Parathyroid adenoma (tissue), 2 donors: ENCODE results near the gene BICD2.

Experiments
- H2AFZ ChIP-seq: fragments of 300-600 bp; sonication (generic); one replicate; pipeline ENCODE4 v1.7.0; 2017; ENCODE audit warnings: antibody characterized with exemption, mild to moderate bottlenecking
- H3K27ac ChIP-seq: fragments of 300-600 bp; sonication (generic); one replicate; pipeline ENCODE4 v1.7.0; 2017
- H3K27me3 ChIP-seq: fragments of 300-600 bp; sonication (generic); one replicate; pipeline ENCODE4 v1.7.0; 2017; ENCODE audit warnings: low read length; ENCODE audit not compliant: control insufficient read depth, insufficient read depth
- H3K36me3 ChIP-seq: fragments of 300-600 bp; sonication (generic); one replicate; pipeline ENCODE4 v1.7.0; 2017; ENCODE audit warnings: low read length; ENCODE audit not compliant: control insufficient read depth, insufficient read depth
- H3K4me1 ChIP-seq: fragments of 300-600 bp; sonication (generic); one replicate; pipeline ENCODE4 v1.7.0; 2017; ENCODE audit warnings: control low read depth
- H3K4me2 ChIP-seq: fragments of 300-600 bp; sonication (generic); one replicate; pipeline ENCODE4 v1.7.0; 2017; ENCODE audit warnings: low read length
- H3K4me3 ChIP-seq: fragments of 300-600 bp; sonication (generic); one replicate; pipeline ENCODE4 v1.7.0; 2017; ENCODE audit warnings: low read depth, low read length
- H3K79me2 ChIP-seq: fragments of 300-600 bp; sonication (generic); one replicate; pipeline ENCODE4 v1.7.0; 2017; ENCODE audit warnings: control low read depth
- H3K9ac ChIP-seq: fragments of 300-600 bp; sonication (generic); one replicate; pipeline ENCODE4 v1.7.0; 2017; ENCODE audit warnings: mild to moderate bottlenecking
- H3K9me3 ChIP-seq: fragments of 300-600 bp; sonication (generic); one replicate; pipeline ENCODE4 v1.7.0; 2017; ENCODE audit warnings: low read length; ENCODE audit not compliant: control insufficient read depth
- CTCF ChIP-seq: fragments of 300-600 bp; sonication (generic); IDR thresholded peaks from one replicate; pipeline ENCODE4 v1.7.0; 2017; ENCODE audit warnings: antibody characterized with exemption, mild to moderate bottlenecking
- donor health status: primary hyperparathyroidism.

BICD2 gene

GRCh38 chr9:92736563-92737215, 27.9 kb downstream of the BICD2 start:
- Histone ChIP-seq H3K9me3 (no peaks in the 10 kb centered on the region), H3K27me3 (no peaks in the 10 kb centered on the region), H3K4me2 (no peak overlapping the region), H3K27ac (no peak overlapping the region), H3K4me1 (peaks cover 10% of the 10 kb centered on the region), H3K4me3 (no peak overlapping the region), H3K79me2 (peaks cover 43% of the 10 kb centered on the region), H3K9ac (no peak overlapping the region), H2AFZ (no peak overlapping the region), H3K36me3 (no peaks in the 10 kb centered on the region)
- TF ChIP-seq CTCF: no peak

DNA sequence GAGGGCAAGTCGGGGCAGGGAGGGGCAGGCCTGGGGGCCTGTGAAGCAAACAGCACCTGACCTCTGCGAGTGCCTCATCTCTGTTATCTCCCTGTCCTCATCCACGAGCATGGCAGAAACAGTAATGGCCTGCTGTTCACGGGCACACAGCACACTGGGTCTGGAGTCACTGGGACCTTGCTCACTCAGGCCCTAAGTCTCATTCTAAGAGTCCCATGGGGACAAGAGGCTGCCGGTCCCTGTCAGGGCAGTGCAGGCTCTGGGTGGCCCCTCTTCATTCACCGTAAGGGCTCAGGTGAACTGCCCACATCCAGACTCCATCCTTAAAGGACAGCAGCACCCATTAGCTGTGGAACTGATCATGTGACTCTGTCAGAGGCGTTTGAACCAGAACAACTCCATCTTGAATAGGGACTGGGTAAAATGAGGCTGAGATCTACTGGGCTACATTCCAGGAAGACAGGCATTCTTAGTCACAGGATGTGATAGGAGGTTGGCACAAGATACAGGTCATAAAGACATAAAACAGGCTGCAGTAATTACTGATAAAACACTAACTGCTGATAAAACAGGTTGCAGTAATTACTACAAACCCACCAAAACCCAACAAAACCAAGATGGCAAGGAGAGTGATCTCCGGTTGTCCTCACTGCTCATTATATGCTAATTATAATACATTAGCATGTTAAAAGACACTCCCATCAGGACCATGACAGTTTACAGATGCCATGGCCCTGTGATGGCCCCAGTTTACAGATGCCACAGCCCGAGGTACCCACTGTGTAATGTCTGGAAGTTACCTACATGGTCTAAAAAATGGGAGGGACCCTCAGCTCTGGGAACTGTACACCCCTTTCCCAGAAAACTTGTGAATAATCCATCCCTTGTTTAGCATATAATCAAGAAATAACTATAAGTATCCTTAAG, 28.7 kb downstream of the BICD2 start:
- H3K27ac ChIP-seq: no peak overlapping the region
- H2AFZ ChIP-seq: no peak overlapping the region
- H3K27me3 ChIP-seq: no peaks in the 10 kb centered on the region
- no peaks in the 10 kb centered on the region for H3K9me3 ChIP-seq
- no peaks in the 10 kb centered on the region for H3K36me3 ChIP-seq
- H3K4me2 ChIP-seq: no peak overlapping the region
- H3K4me1 ChIP-seq: peaks cover 10% of the 10 kb centered on the region
- H3K79me2 ChIP-seq: peaks cover 38% of the 10 kb centered on the region
- no peak for TF ChIP-seq CTCF
- H3K4me3 ChIP-seq: no peak overlapping the region
- H3K9ac ChIP-seq: no peak overlapping the region

- H3K27me3 ChIP-seq: no peaks in the 10 kb centered on the region
Observed at GRCh38 chr9:92734931-92735635, 29.6 kb downstream of the BICD2 start.

GRCh38 chr9:92730897-92731296, 33.7 kb downstream of the BICD2 start:
- Histone ChIP-seq H3K4me1 (no peaks in the 10 kb centered on the region), H3K27ac (no peak overlapping the region), H3K9ac (no peak overlapping the region), H3K4me3 (no peak overlapping the region), H3K4me2 (no peak overlapping the region), H3K36me3 (no peaks in the 10 kb centered on the region), H2AFZ (no peak overlapping the region), H3K27me3 (no peaks in the 10 kb centered on the region), H3K9me3 (no peaks in the 10 kb centered on the region), H3K79me2 (peaks cover 6% of the 10 kb centered on the region)
- TF ChIP-seq CTCF: no peak

More at GRCh38 chr9:92734931-92735635, 29.6 kb downstream of the BICD2 start:
- H3K79me2 ChIP-seq: peaks cover 34% of the 10 kb centered on the region
- no peaks in the 10 kb centered on the region for H3K36me3 ChIP-seq
- H3K4me1 ChIP-seq: peaks cover 5% of the 10 kb centered on the region
- H3K4me2 ChIP-seq: no peak overlapping the region
- no peak overlapping the region for H2AFZ ChIP-seq
- no peak overlapping the region for H3K27ac ChIP-seq
- H3K4me3 ChIP-seq: no peak overlapping the region
- no peaks in the 10 kb centered on the region for H3K9me3 ChIP-seq
- no peak for TF ChIP-seq CTCF
- H3K9ac ChIP-seq: no peak overlapping the region
